Measurements from ENCODE around the gene PAPLN.

DNA sequence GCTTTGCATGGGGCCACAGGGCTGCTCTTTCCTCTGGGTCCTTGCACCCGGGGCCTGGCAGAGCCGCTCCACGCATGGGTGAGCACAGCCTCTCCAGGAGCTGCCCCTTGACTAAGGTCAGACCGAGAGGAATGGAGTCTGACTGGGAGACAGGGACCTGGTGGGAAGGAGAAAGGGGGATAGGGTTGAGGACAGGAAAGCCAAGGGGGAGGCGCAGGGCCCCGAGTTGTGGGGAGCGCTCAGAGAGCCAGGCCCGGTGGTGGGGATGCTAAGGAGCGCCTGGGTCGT lies 16.0 kb downstream of the PAPLN start:
- no peak for TF ChIP-seq CTCF (optimal IDR thresholded peaks at IDR 0.05 in 1 of 3, IDR thresholded peaks at IDR 0.05 in 1 of 3, conservative IDR thresholded peaks at IDR 0.05 in 1 of 3; ENCODE audit: extremely low read depth in 1 of 3, insufficient read depth in 2 of 3, low read length in 3 of 3)
- TF ChIP-seq EZH2 (IDR thresholded peaks at IDR 0.05; ENCODE audit: low read length): no peak
